HepG2 (cell line): Measurements from ENCODE around the gene GSDMA. TPM values are rescaled to one million over a fixed set of nuclear protein-coding genes. Genes with fewer than 3 reads are reported as not detected.

Source experiments
- ARID4A ChIP-seq: sonication (generic); formaldehyde crosslinking; IDR thresholded peaks from 2 replicates; pipeline ENCODE4 v1.5.0; 2020; ENCODE audit warnings: mild to moderate bottlenecking, missing genetic modification reagents, borderline replicate concordance
- BRD4 ChIP-seq: sonication (generic); formaldehyde crosslinking; IDR thresholded peaks from 2 replicates; pipeline ENCODE4 v1.4.0; 2020; ENCODE audit warnings: missing genetic modification reagents
- FOXC1 ChIP-seq: sonication (generic); formaldehyde crosslinking; IDR thresholded peaks from 2 replicates; pipeline ENCODE4 v1.8.0; 2022; ENCODE audit warnings: mild to moderate bottlenecking, missing genetic modification reagents, borderline replicate concordance
- HNRNPH1 ChIP-seq: fragments of 200-400 bp; formaldehyde crosslinking; optimal IDR thresholded peaks from 2 replicates; pipeline ENCODE3; 2017; ENCODE audit warnings: mild to moderate bottlenecking, low read depth, low read length
- HOXA9 ChIP-seq: sonication (generic); formaldehyde crosslinking; IDR thresholded peaks from 2 replicates; pipeline ENCODE4 v1.8.1; 2022; ENCODE audit warnings: missing genetic modification reagents, mild to moderate bottlenecking, moderate library complexity, borderline replicate concordance
- PBX3 ChIP-seq: sonication (generic); formaldehyde crosslinking; IDR thresholded peaks from 2 replicates; pipeline ENCODE4 v1.8.1; 2023; ENCODE audit warnings: missing genetic modification reagents, inconsistent platforms, borderline replicate concordance
- RAD51 ChIP-seq: fragments of 450-650 bp; IDR thresholded peaks from 2 replicates; pipeline ENCODE4 v1.6.1; 2016; ENCODE audit warnings: borderline replicate concordance
- RARA ChIP-seq: IDR thresholded peaks from 2 replicates; pipeline ENCODE4 v1.6.1; 2016; ENCODE audit warnings: missing genetic modification reagents, missing compliant biosample characterization
- RORA ChIP-seq: sonication (generic); formaldehyde crosslinking; IDR thresholded peaks from 2 replicates; pipeline ENCODE4 v1.5.0; 2020; ENCODE audit warnings: mild to moderate bottlenecking, missing genetic modification reagents, moderate library complexity
- SAFB2 ChIP-seq: sonication (generic); formaldehyde crosslinking; IDR thresholded peaks from 2 replicates; pipeline ENCODE4 v1.5.1; 2020; ENCODE audit warnings: missing genetic modification reagents, low read depth, mild to moderate bottlenecking, borderline replicate concordance
- SIN3B ChIP-seq: fragments of 150-350 bp; IDR thresholded peaks from 2 replicates; pipeline ENCODE4 v1.6.1; 2014; ENCODE audit warnings: low read length
- SP5 ChIP-seq: IDR thresholded peaks from 2 replicates; pipeline ENCODE4 v1.6.1; 2016; ENCODE audit warnings: low read depth, borderline replicate concordance
- STAT6 ChIP-seq: sonication (generic); formaldehyde crosslinking; IDR thresholded peaks from 2 replicates; pipeline ENCODE4 v1.4.0; 2020; ENCODE audit warnings: missing genetic modification reagents, mild to moderate bottlenecking, borderline replicate concordance
- ZBTB3 ChIP-seq: sonication (generic); formaldehyde crosslinking; IDR thresholded peaks from 2 replicates; pipeline ENCODE4 v1.4.0; 2020; ENCODE audit warnings: low read depth, mild to moderate bottlenecking, moderate library complexity, missing genetic modification reagents, borderline replicate concordance
- ZMAT3 ChIP-seq: sonication (generic); formaldehyde crosslinking; conservative IDR thresholded peaks from 2 replicates; pipeline ENCODE4 v1.7.0; 2021; ENCODE audit warnings: missing genetic modification reagents
- ZNF263 ChIP-seq: sonication (generic); formaldehyde crosslinking; IDR thresholded peaks from 2 replicates; pipeline ENCODE4 v1.4.0; 2020; ENCODE audit warnings: missing genetic modification reagents
- ZNF317 ChIP-seq: sonication (generic); formaldehyde crosslinking; IDR thresholded peaks from 2 replicates; pipeline ENCODE4 v1.5.0; 2020; ENCODE audit warnings: mild to moderate bottlenecking, missing genetic modification reagents
- ZNF441 ChIP-seq: sonication (generic); formaldehyde crosslinking; IDR thresholded peaks from 2 replicates; pipeline ENCODE4 v1.7.0; 2021; ENCODE audit warnings: missing genetic modification reagents, borderline replicate concordance
- ZNF501 ChIP-seq: sonication (generic); formaldehyde crosslinking; IDR thresholded peaks from 2 replicates; pipeline ENCODE4 v1.5.1; 2020; ENCODE audit warnings: mild to moderate bottlenecking, moderate library complexity, missing genetic modification reagents
- ZNF724P ChIP-seq: sonication (generic); formaldehyde crosslinking; IDR thresholded peaks from 2 replicates; pipeline ENCODE4 v1.8.0; 2022; ENCODE audit warnings: missing genetic modification reagents, borderline replicate concordance
- ZNF747 ChIP-seq: sonication (generic); formaldehyde crosslinking; IDR thresholded peaks from 2 replicates; pipeline ENCODE4 v1.8.1; 2023; ENCODE audit warnings: missing genetic modification reagents, mild to moderate bottlenecking, borderline replicate concordance
- ZNF883 ChIP-seq: sonication (generic); formaldehyde crosslinking; IDR thresholded peaks from 2 replicates; pipeline ENCODE4 v1.5.1; 2020; ENCODE audit warnings: mild to moderate bottlenecking, missing genetic modification reagents; ENCODE audit errors: not compliant biosample characterization
- polyA plus RNA-seq, 8 experiments: library from polyadenylated mRNA; depleted of rRNA in 3 of 8; stranded (reverse) in 7 of 8; unstranded in 1 of 8; fragments of >200 nt; fragmentation: Illumina TruSeq in 4 of 8; extraction: Trizol in 4 of 8; gene quantifications; 2 replicates each; pipeline versions ENCODE4 v1.2.1 to v1.2.3, GENCODE V29; 2011 to 2016; ENCODE audit warnings: low read depth in 4 of 8, missing spikeins in 1 of 8, mixed read lengths in 1 of 8; ENCODE audit not compliant: insufficient read depth in 1 of 8
- total RNA-seq, 5 experiments: library from RNA; depleted of rRNA; stranded (reverse); fragments of >200 nt; fragmentation: Illumina TruSeq; extraction: Trizol; gene quantifications; 2 replicates each; pipeline ENCODE4 v1.2.3, GENCODE V29; 2016; ENCODE audit warnings: low read depth in 1 of 5

Gene GSDMA
- total and polyA plus RNA-seq, 2 of the 13 experiments (the other 11 are each of a cell fraction or from before 2014, with no cell fraction given), result not detected

- TF ChIP-seq ZBTB3 (CRISPR knock-in tag) (no peak), ARID4A (no peak; the same call in 1 of the 2 replicates), HNRNPH1 (no peak), ZNF747 (CRISPR knock-in tag) (no peak), RARA (CRISPR knock-in tag) (no peak), ZNF317 (CRISPR knock-in tag) (no peak), ZNF441 (CRISPR knock-in tag) (0 out of 2 replicates have a peak, but pooled peaks have one; percentile 34), ZNF501 (CRISPR knock-in tag) (0 out of 2 replicates have a peak, but pooled peaks have one; percentile 17), BRD4 (no peak), SIN3B (no peak), SAFB2 (CRISPR knock-in tag) (0 out of 2 replicates have a peak, but pooled peaks have one; percentile 23), FOXC1 (CRISPR knock-in tag) (no peak), ZNF724P (CRISPR knock-in tag) (0 out of 2 replicates have a peak, but pooled peaks have one; percentile 58), HOXA9 (CRISPR knock-in tag) (no peak), ZNF263 (CRISPR knock-in tag) (no peak), STAT6 (no peak), ZNF883 (CRISPR knock-in tag) (peak; percentile 69), RAD51 (no peak), ZMAT3 (CRISPR knock-in tag) (peak; percentile 18; the same call in 1 of the 2 replicates), SP5 (CRISPR knock-in tag) (no peak), RORA (CRISPR knock-in tag) (no peak), PBX3 (CRISPR knock-in tag) (no peak)
These were observed 64.2 kb downstream of the GSDMA start (continued) for GRCh38 chr17:40026816-40027613.
